Measurements from ENCODE around the gene ASPRV1.
"Not testable (repeated sequence)": the region's sequence is repeated elsewhere in the genome, so short reads cannot be mapped to it uniquely, and the experiment has no call there.

The ASPRV1 gene

GRCh38 chr2:69961496-69961895 lies at the start of gene ASPRV1:
Gene ASPRV1 (minus strand): TSS chr2:69961631. CDS start chr2:69961436, 195 bp downstream.
- DNase-seq = no peak

DNA sequence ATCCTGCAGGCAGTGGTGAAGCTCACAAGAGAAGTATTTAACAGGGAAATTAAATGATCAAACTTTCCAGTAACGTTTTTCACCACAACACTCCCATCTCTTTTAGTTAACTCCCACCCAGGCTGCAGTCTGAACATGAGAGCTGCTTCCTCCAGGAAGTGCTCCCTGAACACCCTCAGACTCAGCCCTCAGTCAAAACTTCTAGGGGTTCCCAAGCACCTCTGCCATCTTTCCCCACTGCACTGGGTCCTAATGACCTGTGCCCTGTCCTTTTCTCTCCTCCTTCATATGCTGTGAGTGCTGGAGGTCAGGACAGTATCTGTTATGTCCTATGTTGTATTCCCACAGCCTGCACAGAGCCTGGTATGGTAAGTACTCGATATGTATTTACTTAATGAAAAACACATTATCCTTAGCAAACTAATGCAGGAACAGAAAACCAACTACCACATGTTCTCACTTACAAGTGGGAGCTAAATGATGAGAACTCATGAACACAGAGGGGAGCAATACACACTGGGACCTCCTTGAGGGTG lies 49.2 kb upstream of the ASPRV1 start:
- DNase-seq = no peak

DNA sequence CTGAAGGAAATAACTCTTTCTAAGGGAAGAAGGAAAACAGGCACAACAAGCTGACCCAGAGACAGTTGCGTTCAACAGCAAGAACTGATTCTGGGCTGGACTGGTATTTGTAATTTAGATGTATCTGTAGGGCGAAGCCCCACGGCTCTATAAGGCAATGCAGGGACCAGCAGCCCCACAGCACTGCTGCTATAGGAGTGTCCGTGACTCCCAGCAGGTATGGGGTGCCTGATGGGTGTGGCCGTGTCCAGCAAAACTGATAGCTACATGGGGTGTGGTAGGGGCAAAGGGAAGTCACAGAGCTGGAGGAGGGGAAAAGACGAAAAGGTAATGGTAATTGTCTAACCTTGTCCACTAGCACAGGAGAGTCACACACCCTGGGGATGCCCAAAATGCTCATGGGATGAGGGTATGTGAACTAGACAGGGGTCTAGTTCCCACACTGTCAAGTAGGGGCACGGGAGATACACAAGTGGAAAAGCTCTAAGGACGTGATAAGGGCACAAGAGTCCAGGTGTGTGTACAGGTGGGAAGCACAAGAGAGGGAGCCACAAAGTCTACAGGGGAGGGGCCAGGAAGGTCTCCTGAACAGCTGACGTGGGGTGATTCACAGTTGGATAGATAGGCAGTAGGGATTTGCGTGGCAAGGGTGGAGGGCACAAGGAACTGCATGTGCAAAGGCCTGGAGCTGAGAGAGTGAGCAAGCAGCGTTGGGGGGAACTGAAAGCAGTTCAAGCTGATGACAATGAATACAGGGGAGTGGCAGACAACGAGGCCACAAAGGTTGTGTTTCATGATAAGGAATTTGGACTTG lies 48.5 kb upstream of the ASPRV1 start:
- no peak for DNase-seq

- DNase-seq = no peak
Measured at GRCh38 chr2:70008290-70008689, 46.9 kb upstream of the ASPRV1 start.

DNA sequence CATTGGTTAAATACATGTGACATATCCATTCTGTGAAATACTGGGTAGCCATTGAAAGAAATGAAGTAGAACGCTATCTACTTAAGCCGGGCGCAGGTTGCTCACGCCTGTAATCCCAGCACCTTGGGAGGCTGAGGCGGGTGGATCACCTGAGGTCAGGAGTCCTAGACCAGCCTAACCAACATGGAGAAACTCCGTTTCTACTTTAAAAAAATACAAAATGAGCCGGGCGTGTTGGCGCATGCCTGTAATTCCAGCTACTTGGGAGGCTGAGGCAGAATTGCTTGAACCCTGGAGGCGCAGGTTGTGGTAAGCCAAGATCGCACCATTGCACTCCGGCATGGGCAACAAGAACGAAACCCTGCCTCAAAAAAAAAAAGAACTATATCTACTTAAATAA lies 45.7 kb upstream of the ASPRV1 start:
- no peak for DNase-seq

GRCh38 chr2:70006447-70006784 lies 45.0 kb upstream of the ASPRV1 start:
- DNase-seq = no peak

DNA sequence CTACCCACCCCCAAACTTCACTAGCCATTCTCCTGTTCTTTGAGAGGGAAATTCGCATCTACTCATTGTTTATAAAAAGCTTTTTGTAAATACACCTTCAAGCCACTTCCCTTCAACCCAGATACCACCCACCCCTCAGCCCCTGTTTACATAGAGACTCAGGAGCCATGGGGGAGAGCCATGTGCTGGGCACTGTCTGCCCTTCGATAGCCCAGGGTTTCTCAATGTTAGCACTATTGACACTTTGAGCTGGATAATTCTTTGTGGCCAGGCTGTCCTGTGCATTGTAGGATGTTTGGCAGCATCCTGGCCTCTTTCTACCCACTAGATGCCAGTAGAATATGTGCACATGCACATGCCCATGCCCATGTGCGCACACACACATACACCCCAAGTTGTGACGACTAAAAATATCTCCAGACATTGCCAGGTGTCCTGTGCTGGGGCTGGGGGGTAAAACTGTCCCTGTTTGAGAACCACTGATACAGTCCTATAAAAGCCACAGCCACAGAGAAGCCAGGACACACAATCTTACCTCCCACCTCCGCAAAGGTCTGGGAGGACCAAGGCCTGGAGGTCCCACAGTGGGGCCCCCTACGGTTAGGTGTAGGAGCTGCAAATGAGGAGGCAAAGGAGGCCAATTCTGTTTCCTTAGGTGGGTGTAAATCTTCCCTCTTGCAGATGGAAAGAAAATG lies 44.5 kb upstream of the ASPRV1 start:
- no peak for DNase-seq

- DNase-seq = no peak
Measured at GRCh38 chr2:70005216-70005615, 43.8 kb upstream of the ASPRV1 start.

- DNase-seq = no peak
Measured at GRCh38 chr2:70003093-70003830, 41.8 kb upstream of the ASPRV1 start.

DNA sequence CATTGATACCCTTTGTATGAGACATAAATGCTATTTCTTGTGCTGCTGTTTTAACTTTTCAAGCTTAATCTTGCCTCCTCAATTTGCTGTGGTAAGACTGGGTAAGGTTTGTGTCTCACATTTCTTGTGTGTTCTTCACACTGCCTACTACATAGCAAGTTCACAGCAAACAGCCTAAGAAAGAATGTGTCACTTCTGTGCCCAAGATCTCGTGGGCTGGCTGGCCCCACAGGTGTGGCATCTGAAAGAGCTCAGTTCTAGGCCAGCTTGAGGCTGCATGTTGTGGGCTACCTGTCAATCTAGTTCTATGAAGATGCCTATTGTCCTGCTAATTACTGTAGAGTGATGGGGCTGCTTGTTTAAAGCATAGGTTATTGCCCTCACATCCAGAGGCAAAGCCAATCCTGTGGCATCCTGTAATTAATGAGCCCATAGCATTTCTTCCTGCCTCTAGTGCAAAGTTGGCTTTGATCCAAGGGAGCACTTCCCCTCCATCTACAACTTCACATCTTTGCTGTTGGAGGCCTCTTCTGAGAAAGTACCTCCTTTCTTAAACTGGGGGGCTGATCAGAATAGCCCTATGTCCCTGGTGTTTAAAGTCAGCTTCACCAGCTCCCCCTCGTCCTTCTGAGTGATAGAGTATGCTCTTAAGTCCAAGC lies 40.9 kb upstream of the ASPRV1 start:
- no peak for DNase-seq

DNA sequence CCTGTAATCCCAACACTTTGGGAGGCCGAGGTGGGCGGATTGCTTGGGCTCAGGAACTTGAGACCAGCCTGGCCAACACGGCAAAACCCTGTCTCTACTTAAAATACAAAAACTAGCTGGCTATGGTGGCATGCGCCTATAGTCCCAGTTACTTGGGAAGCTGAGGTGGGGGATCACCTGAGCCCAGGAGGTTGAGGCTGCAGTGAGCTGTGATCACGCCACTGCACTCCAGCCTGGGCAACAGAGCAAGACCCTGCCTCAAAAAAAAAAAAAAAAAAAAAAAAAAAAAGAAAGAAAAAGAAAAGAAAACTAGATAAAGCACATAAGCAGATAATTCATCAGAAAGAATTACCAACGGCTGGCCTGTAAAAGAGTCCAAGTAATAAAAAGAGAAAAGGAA lies 39.1 kb upstream of the ASPRV1 start:
- not testable (repeated sequence) for DNase-seq

DNA sequence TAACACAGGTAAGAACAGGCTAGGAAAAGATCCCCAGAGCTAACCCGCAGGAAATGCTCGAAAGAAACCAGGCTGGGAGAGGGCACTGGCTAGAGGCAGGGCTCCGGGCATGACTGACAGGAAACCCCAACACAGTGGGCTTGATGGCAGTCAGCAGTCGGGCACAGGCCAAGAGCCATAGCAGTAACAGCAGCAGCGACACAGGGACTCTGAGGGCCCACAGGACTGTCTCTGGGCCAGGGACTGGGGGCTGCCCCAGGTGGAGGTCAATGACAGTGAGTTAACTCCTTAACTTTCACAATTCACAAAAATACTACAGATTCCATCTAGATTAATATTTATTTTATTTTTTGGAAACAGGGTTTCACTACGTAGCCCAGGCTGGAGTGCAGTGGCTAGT lies 37.3 kb upstream of the ASPRV1 start:
- DNase-seq = no peak

DNA sequence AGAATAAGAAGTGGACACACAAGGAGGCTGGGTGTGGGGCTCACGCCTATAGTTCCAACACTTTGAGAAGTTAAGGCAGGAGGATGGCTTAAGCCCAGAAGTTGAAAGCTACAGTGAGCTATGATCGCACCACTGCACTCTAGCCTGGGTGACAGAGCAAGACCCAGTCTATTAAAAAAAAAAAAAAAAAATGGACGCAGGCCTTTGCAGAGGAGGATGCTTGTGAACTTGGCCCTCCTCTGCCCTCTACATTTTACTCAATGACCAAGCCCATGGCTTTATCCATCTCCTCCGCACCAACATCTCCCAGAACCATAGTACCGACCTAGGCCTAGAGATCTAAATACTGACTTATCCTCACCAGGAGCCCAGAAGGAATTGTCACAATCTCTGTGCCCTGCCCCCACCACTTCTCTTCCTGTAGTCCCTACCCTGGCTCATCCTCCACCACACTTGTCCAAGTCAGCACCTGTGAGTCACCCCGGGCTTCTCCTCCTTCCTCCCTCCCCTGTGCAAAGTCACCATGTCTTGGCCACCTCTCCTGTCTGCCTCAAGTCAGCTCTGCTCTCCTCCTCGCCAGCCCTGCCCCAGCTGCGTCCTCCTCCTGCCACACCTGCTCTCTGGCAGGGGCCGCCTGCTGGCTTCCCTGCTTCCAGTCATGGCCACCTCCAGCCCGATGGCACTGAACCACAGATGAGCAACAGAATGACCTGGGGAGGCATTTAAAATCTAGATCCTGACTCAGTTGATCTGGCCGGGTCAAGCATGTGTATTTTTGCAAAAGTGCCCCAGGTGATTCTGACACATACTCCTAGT lies 35.8 kb upstream of the ASPRV1 start:
- DNase-seq = no peak

DNA sequence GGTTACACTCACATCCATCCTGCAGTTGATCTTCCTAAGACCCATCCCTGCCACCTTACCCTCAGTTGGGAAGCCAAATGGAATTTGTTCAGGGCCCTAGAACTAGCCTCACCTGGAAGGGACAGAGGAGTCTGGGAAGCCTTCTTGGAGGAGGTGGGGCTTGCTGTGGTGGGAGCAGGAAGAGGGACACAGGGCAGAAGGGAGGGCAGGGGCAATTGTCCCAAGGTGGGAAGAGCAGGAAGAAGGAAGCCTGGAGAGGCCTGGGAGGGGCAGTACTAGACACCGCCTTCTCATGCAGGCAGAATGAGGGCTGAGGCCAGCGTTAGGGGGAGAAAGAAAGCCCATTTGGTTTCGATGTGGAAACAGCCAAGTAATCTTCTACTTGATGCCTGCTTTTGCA lies 34.1 kb upstream of the ASPRV1 start:
- DNase-seq = no peak

DNA sequence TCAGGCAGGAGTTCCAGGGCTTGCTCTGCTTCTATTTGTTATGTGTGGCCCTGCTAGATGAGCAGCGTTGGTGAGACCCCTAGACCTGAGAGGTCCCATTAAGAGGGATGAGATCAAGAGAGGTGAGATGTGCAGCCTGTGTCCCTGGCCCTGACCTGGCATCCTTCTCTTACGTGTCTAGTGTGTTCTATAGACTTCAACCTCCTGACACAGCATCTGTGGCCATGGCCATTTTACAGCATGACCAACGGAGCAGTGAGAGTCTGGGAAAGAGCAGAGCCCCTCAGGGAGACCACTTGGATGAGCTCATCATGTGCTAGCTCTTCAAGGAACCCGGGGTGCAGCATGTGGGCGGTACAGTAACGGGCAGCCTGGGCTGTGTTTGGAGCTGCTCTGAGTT lies 32.7 kb upstream of the ASPRV1 start:
- DNase-seq = no peak

DNA sequence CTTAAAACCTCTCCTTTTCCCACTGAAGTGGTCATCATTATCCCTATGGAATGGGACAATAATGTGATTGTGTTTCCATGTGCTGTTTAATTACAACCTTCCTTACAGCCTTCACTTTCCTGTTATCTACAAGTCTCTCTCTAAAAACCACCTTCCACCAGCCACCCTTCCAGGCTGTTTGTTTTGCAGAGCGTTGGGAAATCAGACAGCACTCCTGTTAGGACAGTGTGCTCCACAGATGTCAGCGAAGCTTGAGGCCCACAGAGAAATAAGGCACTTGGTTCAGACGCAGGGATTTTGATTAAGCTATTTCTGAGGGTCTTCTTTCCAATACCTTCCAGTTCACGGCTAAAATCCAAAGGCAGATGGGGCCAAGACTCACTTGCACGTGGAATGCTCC lies 32.3 kb upstream of the ASPRV1 start:
- no peak for DNase-seq

GRCh38 chr2:69993048-69993565 lies 31.7 kb upstream of the ASPRV1 start:
- no peak for DNase-seq

GRCh38 chr2:69992310-69993047 lies 31.0 kb upstream of the ASPRV1 start:
- DNase-seq = no peak

DNA sequence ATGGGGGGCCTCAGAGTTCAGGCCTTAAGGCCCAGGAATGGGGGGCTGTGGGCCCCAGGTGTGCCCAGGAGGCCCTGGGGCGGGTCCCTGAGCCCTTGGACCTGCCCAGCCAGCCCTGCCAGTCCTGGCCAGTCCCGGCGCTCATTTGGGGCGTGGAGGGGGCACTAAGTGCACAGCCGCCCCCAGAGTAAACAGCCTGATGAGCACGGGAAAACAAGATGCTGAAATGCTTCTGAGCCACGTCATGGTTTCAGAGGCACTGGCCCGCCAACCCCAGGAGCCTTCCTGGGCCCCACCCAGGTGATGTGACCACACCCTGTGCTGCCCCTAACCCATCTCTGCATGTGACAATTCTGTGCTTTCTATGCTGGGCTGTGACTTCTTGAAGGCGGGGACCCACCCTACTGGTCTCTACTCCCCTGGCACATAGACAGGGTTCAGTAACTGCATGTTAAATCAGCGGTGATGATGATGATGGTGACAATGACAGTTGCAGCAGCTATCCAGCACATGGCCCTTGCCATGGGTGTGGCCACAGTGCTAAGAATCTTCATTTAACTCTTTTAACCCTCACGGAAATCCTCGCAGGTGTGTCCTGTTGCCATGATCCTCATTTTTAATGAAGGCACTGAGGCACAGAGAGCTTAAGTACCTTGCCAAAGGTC lies 28.1 kb upstream of the ASPRV1 start:
- no peak for DNase-seq

GRCh38 chr2:69989009-69989408 lies 27.6 kb upstream of the ASPRV1 start:
- DNase-seq = no peak

Data from SHP77 (cell line).